HFF-Myc (cell line): Measurements from ENCODE around the gene KRT80.

ENCODE experiments used
- DNase-seq: peaks from one replicate; pipeline ENCODE4 v3.0.0-alpha.2; 2011; ENCODE audit warnings: low read depth; ENCODE audit errors: extremely low read depth
- H3K4me3 ChIP-seq: replicated peaks from 2 replicates; pipeline ENCODE4 v1.5.1; 2011; ENCODE audit warnings: low read depth, mild to moderate bottlenecking, control low read depth, low read length
- CTCF ChIP-seq: IDR thresholded peaks from 2 replicates; pipeline ENCODE4 v1.5.1; 2012; ENCODE audit warnings: mild to moderate bottlenecking, low read depth, low read length, control low read depth; ENCODE audit errors: missing control alignments

KRT80 gene

GRCh38 chr12:52236386-52237050, 44.7 kb upstream of the KRT80 start:
- H3K4me3 ChIP-seq, result no peak overlapping the region
- TF ChIP-seq CTCF, result no peak

GRCh38 chr12:52235822-52236361, 44.1 kb upstream of the KRT80 start:
- no peak for DNase-seq
- no peak overlapping the region for H3K4me3 ChIP-seq
- no peak for TF ChIP-seq CTCF

More at GRCh38 chr12:52236386-52237050, 44.7 kb upstream of the KRT80 start:
- no peak for DNase-seq

GRCh38 chr12:52235001-52235764, 43.4 kb upstream of the KRT80 start:
- DNase-seq, result no peak
- no peak for TF ChIP-seq CTCF
- H3K4me3 ChIP-seq, result no peak overlapping the region

GRCh38 chr12:52234223-52234810, 42.5 kb upstream of the KRT80 start:
- TF ChIP-seq CTCF, result no peak
- no peak for DNase-seq

GRCh38 chr12:52233462-52234207, 41.8 kb upstream of the KRT80 start:
- DNase-seq, result no peak
- no peak overlapping the region for H3K4me3 ChIP-seq
- no peak for TF ChIP-seq CTCF

More at GRCh38 chr12:52234223-52234810, 42.5 kb upstream of the KRT80 start:
- no peak overlapping the region for H3K4me3 ChIP-seq
